T-helper 1 cell treated with Interleukin-12 subunit alpha and Interleukin-12 subunit beta and Interleukin-4 antibody, amounts not matched to agents 30 ng/mL and 1 ng/mL, for 36 hours (primary cell): Measurements from ENCODE around the gene MTFR1L. TPM values are rescaled to one million over a fixed set of nuclear protein-coding genes. Genes with fewer than 3 reads are reported as not detected.

Experiments
- intact Hi-C: fragments of 100-400 bp; cut with micrococcal nuclease; formaldehyde crosslinking; loops from one replicate; pipeline ENCODE4 v1.15.1; 2024
- total RNA-seq: library from RNA; stranded (reverse); gene quantifications from 2 replicates; pipeline ENCODE4 v1.2.3, GENCODE V29; 2022

Gene MTFR1L
- total RNA-seq, 1 donor from 2014 or later, result 32.5 TPM

GRCh38 chr1:25858906-25859789 is 39.4 kb downstream of the MTFR1L start, which contains the start of gene AUNIP:
AUNIP (minus strand) TSS chr1:25859457; CDS start chr1:25859357, 100 bp downstream.
- intact Hi-C loops, result loop anchor here (1.0 to 2.0 kb wide), 8 partner anchors 16 to 429 kb away; partner anchors contain the start of genes CEP85, MACO1, PAFAH2 and PAQR7

DNA sequence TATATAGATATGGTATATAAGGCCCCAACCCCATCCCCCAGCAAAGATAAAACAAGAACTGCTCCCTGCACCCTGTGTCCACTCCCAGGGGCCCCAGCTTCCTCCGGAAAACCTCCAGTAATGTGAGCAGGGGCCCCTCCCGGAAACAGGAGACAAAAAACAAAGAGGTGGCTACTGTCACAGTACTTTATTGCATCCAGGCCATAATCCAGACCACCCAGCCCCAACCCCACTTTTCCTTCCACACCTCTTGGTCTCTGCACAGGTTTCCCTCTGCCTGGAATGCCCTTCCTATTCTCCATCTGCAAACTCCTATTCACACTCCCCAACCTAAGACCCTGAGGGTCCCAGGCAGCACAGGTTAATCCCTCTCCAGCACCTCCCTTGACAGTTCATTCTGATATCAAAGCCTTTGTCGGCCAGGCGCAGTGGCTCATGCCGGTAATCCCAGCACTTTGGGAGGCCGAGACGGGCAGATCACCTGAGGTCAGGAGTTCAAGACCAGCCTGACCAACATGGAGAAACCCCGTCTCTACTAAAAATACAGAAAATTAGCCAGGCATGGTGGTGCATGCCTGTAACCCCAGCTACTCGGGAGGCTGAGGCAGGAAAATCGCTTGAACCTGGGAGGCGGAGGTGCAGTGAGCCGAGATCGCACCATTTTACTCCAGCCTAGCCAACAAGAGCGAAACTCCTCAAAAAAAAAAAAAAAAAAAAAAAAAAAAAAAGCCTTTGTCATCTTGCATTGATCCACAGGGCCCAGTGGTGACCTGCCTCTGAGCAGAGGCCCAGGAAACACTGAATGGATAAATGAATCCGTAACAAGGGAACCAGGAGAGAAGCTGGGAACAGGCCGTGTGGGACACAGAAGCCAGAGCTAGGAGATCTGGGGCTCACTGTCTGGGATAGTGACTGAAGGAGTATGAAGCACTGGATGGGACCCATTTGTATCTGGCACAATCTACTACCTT is 41.8 kb downstream of the MTFR1L start:
- intact Hi-C loops, result no loop called here

DNA sequence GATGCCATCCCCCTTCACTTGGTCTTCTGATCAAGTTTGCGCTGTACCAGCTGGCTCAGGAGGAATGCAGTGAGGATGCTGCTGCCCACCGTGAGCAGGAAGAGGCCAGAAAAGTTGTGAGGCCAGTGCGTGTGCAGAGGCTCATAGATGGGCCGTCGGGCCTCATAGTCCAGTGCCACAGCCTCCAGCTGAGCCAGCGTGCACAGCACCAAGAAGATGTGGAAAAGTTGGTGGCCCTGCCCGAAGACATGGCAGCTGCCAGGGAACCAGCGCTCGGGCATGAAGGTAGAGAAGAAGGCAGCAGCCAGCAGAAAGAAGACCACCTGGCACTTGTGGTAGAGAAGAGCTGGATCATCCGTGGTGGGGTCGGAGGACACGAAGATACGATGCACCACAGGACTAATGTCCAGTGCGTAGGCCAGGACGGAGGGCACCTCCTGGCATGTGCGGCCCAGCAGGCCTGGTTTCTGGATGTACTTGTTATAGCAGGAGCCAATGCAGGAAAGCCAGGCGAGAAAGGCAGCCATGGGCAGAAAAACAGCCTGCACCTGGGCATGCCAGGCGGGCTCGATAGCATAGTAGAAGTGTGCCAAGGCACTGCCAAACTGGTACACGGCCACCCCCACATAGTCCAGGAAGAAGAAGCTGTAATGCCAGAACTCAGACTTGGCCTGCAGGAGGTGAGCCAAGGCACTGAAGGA is 43.2 kb downstream of the MTFR1L start:
- intact Hi-C loops, result no loop called here

- intact Hi-C loops, result no loop called here
These were observed 43.9 kb downstream of the MTFR1L start for GRCh38 chr1:25863486-25864262.

- intact Hi-C loops, result no loop called here
These were observed 44.7 kb downstream of the MTFR1L start for GRCh38 chr1:25864434-25864833.

DNA sequence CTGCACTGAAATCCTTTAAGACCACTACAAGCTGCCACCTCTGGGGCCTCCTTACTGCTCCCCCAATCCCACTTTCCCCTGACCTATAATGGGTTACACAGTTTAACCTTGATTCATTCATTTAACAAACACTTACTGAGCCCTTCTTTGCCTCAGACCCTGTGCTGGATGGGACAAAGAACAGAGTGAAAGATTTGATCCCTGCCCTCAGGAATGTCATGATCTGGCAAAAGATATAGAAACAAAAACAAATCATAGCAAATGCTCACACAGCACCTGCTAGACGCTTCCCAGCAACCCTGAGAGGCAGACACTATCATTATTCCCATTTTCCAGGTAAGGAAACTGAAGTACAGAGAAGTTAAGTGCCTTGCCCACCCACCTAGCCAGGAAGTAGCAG is 46.5 kb downstream of the MTFR1L start:
- intact Hi-C loops, result no loop called here

- intact Hi-C loops, result no loop called here
These were observed 47.6 kb downstream of the MTFR1L start for GRCh38 chr1:25867210-25867991.

DNA sequence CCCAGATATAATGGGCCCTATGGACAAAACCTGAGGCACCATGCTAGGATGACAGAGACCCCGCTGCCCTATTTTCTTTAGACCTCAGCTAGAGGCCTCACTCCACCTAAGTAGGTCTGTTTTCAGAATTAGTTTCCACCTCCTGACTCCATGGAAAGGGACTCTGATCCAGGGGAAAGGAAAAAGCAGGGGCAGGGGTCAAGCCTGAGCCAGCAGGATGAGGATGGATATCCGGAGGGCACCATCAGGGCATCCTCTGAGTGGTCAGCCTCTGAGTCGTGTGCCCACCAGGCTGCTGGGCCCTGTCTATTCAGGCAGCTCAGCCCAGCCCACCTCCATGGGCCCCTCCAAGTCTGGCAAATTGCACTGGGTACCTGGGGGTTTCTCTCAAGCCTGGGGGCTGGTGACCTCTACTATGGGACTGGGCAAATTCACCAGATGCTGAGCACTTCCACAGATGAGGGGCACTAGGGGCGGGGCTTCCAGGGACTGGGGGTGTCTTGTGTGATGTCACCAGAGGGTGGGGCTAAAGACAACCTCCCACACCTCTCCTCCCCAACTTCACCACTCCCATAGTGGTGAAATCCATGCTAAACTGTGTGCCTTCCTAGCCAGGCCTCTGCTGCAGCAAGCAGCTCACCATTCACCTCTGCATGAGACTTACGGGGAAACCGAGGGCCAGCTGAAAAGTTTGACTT is 50.3 kb downstream of the MTFR1L start:
- intact Hi-C loops, result no loop called here

- intact Hi-C loops, result no loop called here
These were observed 50.9 kb downstream of the MTFR1L start for GRCh38 chr1:25870614-25871013.

- intact Hi-C loops, result no loop called here
These were observed 51.4 kb downstream of the MTFR1L start for GRCh38 chr1:25871086-25871703.

GRCh38 chr1:25871704-25872494 is 52.1 kb downstream of the MTFR1L start:
- intact Hi-C loops, result no loop called here

GRCh38 chr1:25872713-25873112 is 53.0 kb downstream of the MTFR1L start:
- intact Hi-C loops, result no loop called here

GRCh38 chr1:25873120-25873519 is 53.4 kb downstream of the MTFR1L start:
- intact Hi-C loops, result no loop called here

DNA sequence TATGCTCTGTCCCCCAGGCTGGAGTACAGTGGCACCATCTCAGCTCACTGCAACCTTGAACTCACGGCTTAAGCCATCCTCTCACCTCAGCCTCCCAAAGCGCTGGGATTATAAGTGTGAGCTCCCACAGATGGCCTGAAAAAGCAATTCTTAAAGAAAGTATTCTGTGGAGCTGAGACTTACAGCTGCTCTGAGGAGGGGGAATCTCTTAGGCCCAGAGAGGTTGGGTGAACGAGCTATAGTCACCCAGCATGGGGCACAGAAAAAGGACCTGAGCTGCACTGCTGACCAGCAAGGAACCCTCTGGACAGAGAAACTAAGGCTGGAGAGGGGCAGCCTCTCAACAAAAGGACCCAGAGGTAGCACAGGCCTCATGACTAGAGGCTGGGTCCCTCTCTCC is 54.5 kb downstream of the MTFR1L start:
- intact Hi-C loops, result loop anchor here (2.0 kb wide), 1 partner anchor 31 kb away; no protein-coding TSS in a partner anchor

DNA sequence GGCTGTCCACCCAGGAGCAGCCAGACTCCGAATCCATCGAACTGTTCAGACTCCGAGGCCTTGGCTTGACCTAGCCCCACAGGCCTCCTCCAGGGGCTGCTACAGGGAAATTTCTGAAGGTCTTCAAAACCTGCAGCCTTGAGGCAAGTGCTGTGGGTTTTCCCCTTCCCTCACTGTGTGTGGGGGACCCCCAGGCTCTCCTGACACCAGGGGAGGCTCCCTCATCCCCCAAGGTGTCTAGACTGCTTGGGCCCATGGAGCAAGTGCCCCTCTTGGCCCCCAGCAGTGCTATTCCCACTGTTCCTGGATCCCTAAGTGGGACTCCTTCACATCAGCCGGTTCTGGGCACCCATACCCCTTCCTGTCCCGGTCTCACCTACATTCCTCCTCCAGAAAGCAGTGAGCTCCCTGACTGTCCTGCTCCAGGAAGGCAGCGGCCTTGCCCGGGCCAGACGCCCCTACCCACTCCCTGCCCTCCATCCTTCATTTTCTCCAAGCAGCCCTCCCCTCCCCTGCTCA is 54.9 kb downstream of the MTFR1L start:
- intact Hi-C loops, result loop anchor here (1.0 to 2.0 kb wide), 3 partner anchors 15 to 30 kb away; partner anchors contain the start of gene AUNIP

GRCh38 chr1:25875154-25875855 is 55.6 kb downstream of the MTFR1L start, which contains the start of gene PAQR7:
PAQR7 (minus strand) TSS chr1:25875708; CDS start chr1:25863839, 11,869 bp downstream.
- intact Hi-C loops, result loop anchor here (1.0 to 2.0 kb wide), 3 partner anchors 16 to 29 kb away; partner anchors contain the start of gene AUNIP
